Measurements from ENCODE around the gene CUBN.

GRCh38 chr10:16915300-16915699 is 214.3 kb downstream of the CUBN start:
- no peak for TF ChIP-seq MAFK (IDR thresholded peaks at IDR 0.05; ENCODE audit: low read length)
- TF ChIP-seq ZNF57 (CRISPR knock-in tag; IDR thresholded peaks at IDR 0.05): no peak
- TF ChIP-seq IRF9 (tag; IDR thresholded peaks at IDR 0.05): no peak
- TF ChIP-seq DDX20 (tag; IDR thresholded peaks at IDR 0.05; ENCODE audit: low read depth): no peak
- TF ChIP-seq CHD2 (IDR thresholded peaks at IDR 0.05; ENCODE audit: low read depth, low read length): no peak
- TF ChIP-seq HNRNPUL1 (IDR thresholded peaks at IDR 0.05; ENCODE audit: low read length): no peak
- TF ChIP-seq ZBTB33 (CRISPR knock-in tag; IDR thresholded peaks at IDR 0.05): no peak
- TF ChIP-seq TCF3 (CRISPR knock-in tag; IDR thresholded peaks at IDR 0.05): no peak
- TF ChIP-seq GABPA (tag; conservative IDR thresholded peaks at IDR 0.05; ENCODE audit: low read depth): no peak
- no peak for TF ChIP-seq SMAD1 (IDR thresholded peaks at IDR 0.05; ENCODE audit: low read depth, low read length, partially characterized antibody)
- TF ChIP-seq EP300 (IDR thresholded peaks at IDR 0.05; ENCODE audit: low read length): no peak

Data from K562 (cell line).